ENCODE results near the gene KAZN. TPM values are rescaled to one million over a fixed set of nuclear protein-coding genes. Genes with fewer than 3 reads are reported as not detected.
"Not testable (repeated sequence)": the region's sequence is repeated elsewhere in the genome, so short reads cannot be mapped to it uniquely, and the experiment has no call there.

Gene KAZN
- total and polyA plus RNA-seq, 8 donors, result 1.2 to 50.7 (median 6.8) TPM

GRCh38 chr1:15036101-15036500 is 437.6 kb downstream of the KAZN start:
- Histone ChIP-seq H3K4me1 (no peaks in the 10 kb centered on the region), H3K27ac (no peak overlapping the region), H3K36me3 (peaks cover 0 to 15% (median 10%) of the 10 kb centered on the region in 4 donors), H3K4me3 (no peak overlapping the region), H3K9me3 (no peaks in the 10 kb centered on the region), H3K27me3 (no peaks in the 10 kb centered on the region)
- TF ChIP-seq POLR2AphosphoS5 (IDR thresholded peaks at IDR 0.05), result no peak
- no peak for TF ChIP-seq EP300 (IDR thresholded peaks at IDR 0.05)
- no peak for TF ChIP-seq POLR2A (IDR thresholded peaks at IDR 0.05)
- TF ChIP-seq, protein P1, sequence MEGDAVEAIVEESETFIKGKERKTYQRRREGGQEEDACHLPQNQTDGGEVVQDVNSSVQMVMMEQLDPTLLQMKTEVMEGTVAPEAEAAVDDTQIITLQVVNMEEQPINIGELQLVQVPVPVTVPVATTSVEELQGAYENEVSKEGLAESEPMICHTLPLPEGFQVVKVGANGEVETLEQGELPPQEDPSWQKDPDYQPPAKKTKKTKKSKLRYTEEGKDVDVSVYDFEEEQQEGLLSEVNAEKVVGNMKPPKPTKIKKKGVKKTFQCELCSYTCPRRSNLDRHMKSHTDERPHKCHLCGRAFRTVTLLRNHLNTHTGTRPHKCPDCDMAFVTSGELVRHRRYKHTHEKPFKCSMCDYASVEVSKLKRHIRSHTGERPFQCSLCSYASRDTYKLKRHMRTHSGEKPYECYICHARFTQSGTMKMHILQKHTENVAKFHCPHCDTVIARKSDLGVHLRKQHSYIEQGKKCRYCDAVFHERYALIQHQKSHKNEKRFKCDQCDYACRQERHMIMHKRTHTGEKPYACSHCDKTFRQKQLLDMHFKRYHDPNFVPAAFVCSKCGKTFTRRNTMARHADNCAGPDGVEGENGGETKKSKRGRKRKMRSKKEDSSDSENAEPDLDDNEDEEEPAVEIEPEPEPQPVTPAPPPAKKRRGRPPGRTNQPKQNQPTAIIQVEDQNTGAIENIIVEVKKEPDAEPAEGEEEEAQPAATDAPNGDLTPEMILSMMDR (IDR thresholded peaks at IDR 0.05), result no peak
- WGBS, 5 donors, result 59 to 76% (median 68%) methylated on average over 5 to 10 of the region's 10 CpGs
- DNase-seq, result no peak
- intact Hi-C loops (cut with DNase I; ENCODE audit: low total_unique reads), result no loop called here

GRCh38 chr1:15038232-15039016 is 439.9 kb downstream of the KAZN start:
- no peaks in the 10 kb centered on the region for H3K4me1 ChIP-seq
- H3K27ac ChIP-seq, result no peak overlapping the region
- peak in 1 of 2 donors; percentile 50 for DNase-seq
- H3K9me3 ChIP-seq, result no peaks in the 10 kb centered on the region
- no peak overlapping the region for H3K4me3 ChIP-seq
- H3K27me3 ChIP-seq, result no peaks in the 10 kb centered on the region
- WGBS, 5 donors, result 82 to 90% (median 85%) methylated on average over 7 of the region's 7 CpGs
- no peak for TF ChIP-seq EP300 (IDR thresholded peaks at IDR 0.05)
- no peak for TF ChIP-seq POLR2A (IDR thresholded peaks at IDR 0.05)
- TF ChIP-seq, protein P1 (IDR thresholded peaks at IDR 0.05), result no peak
- no peak for TF ChIP-seq POLR2AphosphoS5 (IDR thresholded peaks at IDR 0.05)
- intact Hi-C loops (cut with DNase I; ENCODE audit: low total_unique reads), result no loop called here
- H3K36me3 ChIP-seq, result peaks cover 0 to 15% (median 10%) of the 10 kb centered on the region in 4 donors

DNA sequence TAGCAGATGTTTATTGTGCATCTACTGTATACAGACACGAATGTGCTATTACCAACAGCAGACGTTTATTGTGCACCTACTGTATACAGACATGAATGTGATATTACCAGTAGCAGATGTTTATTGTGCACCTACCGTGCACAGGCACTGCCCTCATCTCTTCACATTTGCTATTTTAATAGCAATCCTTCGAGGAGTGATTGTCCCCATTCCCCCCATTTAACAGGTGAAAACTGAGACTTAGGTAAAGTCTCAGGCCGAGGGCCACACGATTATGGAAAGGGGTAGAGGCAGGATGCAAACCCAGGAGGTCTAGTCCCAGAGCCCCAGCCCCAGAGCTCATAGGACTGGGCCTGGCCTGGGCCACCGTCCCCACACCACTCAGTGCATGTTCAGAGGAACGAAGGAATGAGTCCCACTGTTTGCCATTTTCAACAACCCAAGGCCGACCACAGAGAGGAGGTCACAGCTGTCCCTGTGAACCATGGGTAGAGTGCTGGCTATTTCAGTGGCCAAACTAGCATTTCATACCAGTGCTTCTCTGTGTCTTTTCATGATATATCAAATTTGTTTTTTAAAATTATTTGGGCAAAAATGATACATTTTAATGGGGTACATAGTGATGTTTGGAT is 440.6 kb downstream of the KAZN start:
- 81 to 89% (median 86%) methylated on average over 7 to 9 of the region's 9 CpGs for WGBS, 5 donors
- no peaks in the 10 kb centered on the region for H3K4me1 ChIP-seq
- H3K36me3 ChIP-seq, result peaks cover 0 to 19% (median 11%) of the 10 kb centered on the region in 4 donors
- TF ChIP-seq POLR2AphosphoS5 (IDR thresholded peaks at IDR 0.05) (no peak), EP300 (IDR thresholded peaks at IDR 0.05) (no peak), POLR2A (IDR thresholded peaks at IDR 0.05) (no peak)
- TF ChIP-seq, protein P1 (IDR thresholded peaks at IDR 0.05), result no peak
- H3K27me3 ChIP-seq, result no peaks in the 10 kb centered on the region
- no peaks in the 10 kb centered on the region for H3K9me3 ChIP-seq
- H3K27ac ChIP-seq, result no peak overlapping the region
- DNase-seq, result no peak
- intact Hi-C loops (cut with DNase I; ENCODE audit: low total_unique reads), result no loop called here
- H3K4me3 ChIP-seq, result no peak overlapping the region

DNA sequence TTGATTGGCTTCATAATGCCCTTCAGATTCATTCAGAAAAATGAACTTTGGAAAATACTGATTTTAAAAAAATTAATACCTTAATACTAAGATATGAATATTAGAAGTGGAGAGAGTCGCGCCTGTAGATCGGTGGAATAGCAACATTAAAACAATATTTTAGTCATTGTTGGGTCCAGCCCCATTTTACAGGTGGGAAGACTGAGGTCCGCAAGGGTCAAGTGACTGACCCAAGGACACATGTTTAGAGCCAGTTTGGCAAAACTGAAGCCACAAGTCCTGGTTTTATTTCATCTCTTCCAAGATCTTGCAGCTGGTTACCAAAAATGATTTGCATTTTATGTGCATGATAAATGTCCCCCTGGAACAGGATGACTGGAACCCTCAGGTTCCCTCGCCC is 441.4 kb downstream of the KAZN start:
- H3K36me3 ChIP-seq, result peaks cover 0 to 17% (median 11%) of the 10 kb centered on the region in 4 donors
- no peak overlapping the region for H3K4me3 ChIP-seq
- 97 to 98% (median 98%) methylated on average over 5 of the region's 5 CpGs for WGBS, 5 donors
- no peaks in the 10 kb centered on the region for H3K4me1 ChIP-seq
- H3K9me3 ChIP-seq, result no peaks in the 10 kb centered on the region
- no peaks in the 10 kb centered on the region for H3K27me3 ChIP-seq
- TF ChIP-seq EP300 (IDR thresholded peaks at IDR 0.05), result no peak
- intact Hi-C loops (cut with DNase I; ENCODE audit: low total_unique reads), result loop anchor here (10.0 kb wide), 1 partner anchor 255 kb away; no protein-coding TSS in a partner anchor
- H3K27ac ChIP-seq, result no peak overlapping the region
- DNase-seq, result no peak

GRCh38 chr1:15040685-15041084 is 442.2 kb downstream of the KAZN start:
- not testable (repeated sequence) for DNase-seq

More at GRCh38 chr1:15040685-15041084, 442.2 kb downstream of the KAZN start:
- H3K9me3 ChIP-seq, H3K4me3 ChIP-seq, H3K4me1 ChIP-seq, H3K27ac ChIP-seq, H3K36me3 ChIP-seq, H3K27me3 ChIP-seq: not testable (repeated sequence)
- 79 to 83% (median 79%) methylated on average over 5 of the region's 5 CpGs for WGBS, 5 donors
- intact Hi-C loops (cut with DNase I; ENCODE audit: low total_unique reads), result loop anchor here (10.0 kb wide), 1 partner anchor 256 kb away; no protein-coding TSS in a partner anchor
